GM23248 (cell line): ENCODE results near the gene MROH7. TPM values are rescaled to one million over a fixed set of nuclear protein-coding genes. Genes with fewer than 3 reads are reported as not detected.

ENCODE experiments used
- DNase-seq: peaks from one replicate; pipeline ENCODE4 v3.0.0-alpha.2; 2015
- H2AFZ ChIP-seq: fragments of 200-600 bp; sonication (generic); 2 replicates; pipeline ENCODE4 v1.6.1; 2016; ENCODE audit warnings: antibody characterized with exemption
- H3F3A ChIP-seq: fragments of 200-600 bp; sonication (generic); 2 replicates; pipeline ENCODE4 v1.6.1; 2016; ENCODE audit warnings: mild to moderate bottlenecking, antibody characterized with exemption, mixed run types; ENCODE audit not compliant: insufficient read depth
- H3K27ac ChIP-seq: fragments of 200-600 bp; sonication (generic); 2 replicates; pipeline ENCODE4 v1.5.1; 2016; ENCODE audit warnings: mild to moderate bottlenecking
- H3K27me3 ChIP-seq: fragments of 200-600 bp; sonication (generic); replicated peaks from 2 replicates; pipeline ENCODE4 v1.6.1; 2016; ENCODE audit warnings: mild to moderate bottlenecking; ENCODE audit not compliant: insufficient read depth
- H3K36me3 ChIP-seq: fragments of 200-600 bp; sonication (generic); 2 replicates; pipeline ENCODE4 v1.6.1; 2016; ENCODE audit warnings: low read depth, mild to moderate bottlenecking
- H3K4me1 ChIP-seq: fragments of 200-600 bp; sonication (generic); 2 replicates; pipeline ENCODE4 v1.6.1; 2016; ENCODE audit warnings: mild to moderate bottlenecking; ENCODE audit not compliant: insufficient read depth
- H3K4me2 ChIP-seq: fragments of 200-600 bp; sonication (generic); one replicate; pipeline ENCODE4 v1.6.1; 2016; ENCODE audit warnings: mild to moderate bottlenecking; ENCODE audit not compliant: unreplicated experiment
- H3K4me3 ChIP-seq: fragments of 200-600 bp; sonication (generic); 2 replicates; pipeline ENCODE4 v1.5.1; 2016; ENCODE audit warnings: mild to moderate bottlenecking
- H3K79me2 ChIP-seq: fragments of 200-600 bp; sonication (generic); 2 replicates; pipeline ENCODE4 v1.6.1; 2016; ENCODE audit warnings: mild to moderate bottlenecking; ENCODE audit not compliant: insufficient read depth
- H3K9ac ChIP-seq: fragments of 200-600 bp; sonication (generic); 2 replicates; pipeline ENCODE4 v1.6.1; 2016; ENCODE audit warnings: mild to moderate bottlenecking
- H3K9me2 ChIP-seq: fragments of 200-600 bp; sonication (generic); 2 replicates; pipeline ENCODE4 v1.6.1; 2016; ENCODE audit warnings: mixed run types, mild to moderate bottlenecking, moderate library complexity; ENCODE audit not compliant: insufficient read depth
- H3K9me3 ChIP-seq: fragments of 200-600 bp; sonication (generic); one replicate; pipeline ENCODE4 v1.6.1; 2017; ENCODE audit warnings: low read depth
- H4K20me1 ChIP-seq: fragments of 200-600 bp; sonication (generic); 2 replicates; pipeline ENCODE4 v1.6.0; 2016; ENCODE audit not compliant: insufficient read depth
- EZH2 ChIP-seq: fragments of 200-600 bp; sonication (generic); IDR thresholded peaks from 2 replicates; pipeline ENCODE4 v1.6.1; 2018; ENCODE audit warnings: antibody characterized with exemption, mild to moderate bottlenecking; ENCODE audit not compliant: insufficient read depth, poor library complexity, severe bottlenecking
- EZH2phosphoT487 ChIP-seq: fragments of 200-600 bp; sonication (generic); IDR thresholded peaks from 2 replicates; pipeline ENCODE4 v1.6.1; 2018; ENCODE audit warnings: antibody characterized with exemption, moderate library complexity, mild to moderate bottlenecking, low read depth; ENCODE audit not compliant: insufficient read depth
- WGBS, 2 experiments: methylation state at CpG; one replicate each; pipeline ENCODE4 v1.1.6; 2015 to 2017; ENCODE audit warnings: low lambda C conversion rate in 2 of 2, low coverage in 1 of 2; ENCODE audit errors: missing lambda C conversion rate in 2 of 2; 5-methylcytosine and 5-hydroxymethylcytosine counted together
- in situ Hi-C: fragments of 300-500 bp; cut with MboI; formaldehyde crosslinking; loops from 2 replicates; pipeline ENCODE4 v1.15.0; 2020
- polyA plus RNA-seq: library from polyadenylated mRNA; unstranded; fragments of >200 nt; fragmentation: Nextera tagmentation; extraction: Ambion mirVana; gene quantifications from 2 replicates; pipeline ENCODE4 v1.2.1, GENCODE V29; 2016
- total RNA-seq: library from RNA; depleted of rRNA; stranded (reverse); fragments of >200 nt; shearing (Covaris generic); gene quantifications from 2 replicates; pipeline ENCODE4 v1.2.3, GENCODE V29; 2014

MROH7 gene
- total and polyA plus RNA-seq, 2 experiments from 2014 or later = 0.13 to 0.65 TPM

DNA sequence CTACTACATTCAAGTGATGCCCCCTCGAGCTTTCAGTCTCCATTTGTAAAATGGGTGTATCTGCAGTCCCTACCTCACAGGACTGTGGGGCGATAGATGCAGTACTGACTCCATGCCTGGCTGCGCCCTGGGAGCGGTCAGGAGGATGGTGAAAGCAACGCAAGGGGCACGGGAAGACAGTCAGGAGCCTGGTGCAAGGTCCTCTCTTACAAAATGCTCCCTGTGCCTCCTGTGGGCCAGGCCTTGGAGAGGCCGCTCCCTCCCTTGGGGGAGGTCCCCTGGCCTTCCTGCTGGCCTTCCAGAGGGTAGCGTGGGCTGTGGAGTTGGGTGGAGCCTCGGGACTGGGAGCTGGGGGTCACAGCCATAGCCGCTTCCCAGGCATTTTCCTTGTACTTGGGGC, 39.9 kb upstream of the MROH7 start:
- Histone ChIP-seq H3K9ac (no peak overlapping the region), H3K4me3 (no peak overlapping the region), H3K27me3 (no peaks in the 10 kb centered on the region), H3F3A (no peaks in the 10 kb centered on the region), H3K4me1 (no peaks in the 10 kb centered on the region), H4K20me1 (no peaks in the 10 kb centered on the region), H3K79me2 (no peaks in the 10 kb centered on the region), H3K36me3 (no peaks in the 10 kb centered on the region), H3K4me2 (no peak overlapping the region), H3K9me2 (no peaks in the 10 kb centered on the region), H3K9me3 (no peaks in the 10 kb centered on the region), H2AFZ (no peak overlapping the region), H3K27ac (no peak overlapping the region)
- in situ Hi-C loops = no loop called here
- no peak for TF ChIP-seq EZH2
- TF ChIP-seq EZH2phosphoT487 = no peak
- WGBS, 2 experiments = 85 to 88% methylated on average over 10 of the region's 10 CpGs
- no peak for DNase-seq

DNA sequence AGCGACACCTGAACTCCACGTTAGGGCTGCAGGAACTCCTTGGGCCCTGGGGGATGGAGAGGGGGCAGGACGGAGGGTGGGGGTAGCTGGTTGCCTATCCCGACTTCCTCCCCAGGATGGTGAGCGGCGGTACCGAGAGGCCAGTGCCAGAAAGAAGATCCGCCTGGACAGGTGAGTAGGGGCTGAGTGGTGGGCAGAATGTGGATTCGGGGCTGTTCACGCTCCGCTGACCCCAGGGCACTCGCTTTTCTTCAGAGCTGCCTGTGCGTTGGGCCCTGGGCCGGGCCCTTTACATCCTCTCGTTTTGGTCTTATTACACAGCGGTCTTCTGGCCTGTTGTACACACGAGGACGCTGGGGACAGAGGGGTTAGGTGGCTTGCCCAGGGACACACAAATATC, 39.0 kb upstream of the MROH7 start:
- in situ Hi-C loops = no loop called here
- 88% methylated on average over 11 to 18 of the region's 18 CpGs for WGBS, 2 experiments
- no peak overlapping the region for H3K4me3 ChIP-seq
- no peaks in the 10 kb centered on the region for H4K20me1 ChIP-seq
- H3K79me2 ChIP-seq = no peaks in the 10 kb centered on the region
- H3K4me2 ChIP-seq = no peak overlapping the region
- H3K4me1 ChIP-seq = no peaks in the 10 kb centered on the region
- H3F3A ChIP-seq = no peaks in the 10 kb centered on the region
- H3K36me3 ChIP-seq = no peaks in the 10 kb centered on the region
- no peak overlapping the region for H3K27ac ChIP-seq
- H3K9ac ChIP-seq = no peak overlapping the region
- TF ChIP-seq EZH2phosphoT487 (no peak), EZH2 (no peak)
- H3K9me3 ChIP-seq = no peaks in the 10 kb centered on the region
- H3K27me3 ChIP-seq = no peaks in the 10 kb centered on the region
- no peak for DNase-seq
- H3K9me2 ChIP-seq = no peaks in the 10 kb centered on the region
- H2AFZ ChIP-seq = no peak overlapping the region

DNA sequence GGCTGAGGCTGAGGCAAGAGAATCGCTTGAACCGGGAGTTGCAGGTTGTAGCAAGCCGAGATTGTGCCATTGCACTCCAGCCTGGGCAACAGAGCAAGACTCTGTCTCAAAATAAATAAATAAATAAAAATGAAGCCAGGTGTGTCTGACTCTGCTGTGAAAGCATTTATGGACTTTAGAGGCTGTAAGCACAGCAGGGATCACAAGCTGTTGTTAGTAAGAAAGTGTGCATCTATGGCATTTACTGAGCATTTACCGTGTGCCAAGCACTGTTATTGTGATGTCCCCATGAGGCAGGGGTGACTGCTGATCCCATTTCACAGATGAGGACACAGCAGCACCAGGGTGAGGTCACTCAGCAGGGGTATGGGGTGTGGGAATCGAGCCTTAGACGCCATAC, 38.3 kb upstream of the MROH7 start:
- TF ChIP-seq EZH2 (no peak), EZH2phosphoT487 (no peak)
- H3K27me3 ChIP-seq = no peaks in the 10 kb centered on the region
- no peaks in the 10 kb centered on the region for H3K9me3 ChIP-seq
- H3K4me3 ChIP-seq = no peak overlapping the region
- H3K4me1 ChIP-seq = no peaks in the 10 kb centered on the region
- no peaks in the 10 kb centered on the region for H3K36me3 ChIP-seq
- H3F3A ChIP-seq = no peaks in the 10 kb centered on the region
- no peak overlapping the region for H3K9ac ChIP-seq
- no peak overlapping the region for H3K27ac ChIP-seq
- H2AFZ ChIP-seq = no peak overlapping the region
- no peaks in the 10 kb centered on the region for H3K79me2 ChIP-seq
- no peaks in the 10 kb centered on the region for H3K9me2 ChIP-seq
- H4K20me1 ChIP-seq = no peaks in the 10 kb centered on the region
- in situ Hi-C loops = no loop called here
- H3K4me2 ChIP-seq = no peak overlapping the region
- whole genome bisulfite sequencing, 2 experiments = 95 to 97% methylated on average over 6 of the region's 6 CpGs
- DNase-seq = no peak

DNA sequence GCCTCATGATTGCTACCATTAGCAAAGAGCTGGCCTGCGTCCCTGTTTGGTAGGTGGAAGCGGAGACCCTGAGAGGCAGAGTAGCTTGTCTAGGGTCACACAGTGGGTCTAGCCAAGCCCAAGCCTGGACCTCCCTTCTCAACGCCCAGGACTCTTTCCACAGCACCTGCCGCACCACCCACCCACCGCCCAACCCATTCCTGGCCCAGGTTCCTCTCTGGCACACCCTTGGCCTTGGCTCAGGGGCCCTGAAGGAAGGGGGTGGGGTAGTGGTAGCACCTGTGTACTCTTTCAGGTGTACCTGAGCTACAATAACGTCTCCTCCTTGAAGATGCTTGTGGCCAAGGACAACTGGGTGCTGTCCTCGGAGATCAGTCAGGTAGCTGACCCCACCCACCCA, 37.5 kb upstream of the MROH7 start:
- no peak for DNase-seq
- H3K9ac ChIP-seq = no peak overlapping the region
- no peaks in the 10 kb centered on the region for H3K9me3 ChIP-seq
- H4K20me1 ChIP-seq = no peaks in the 10 kb centered on the region
- WGBS, 2 experiments = 88 to 94% methylated on average over 7 of the region's 7 CpGs
- no peak overlapping the region for H3K4me2 ChIP-seq
- H3K4me1 ChIP-seq = no peaks in the 10 kb centered on the region
- no peaks in the 10 kb centered on the region for H3F3A ChIP-seq
- no peaks in the 10 kb centered on the region for H3K79me2 ChIP-seq
- no peak overlapping the region for H2AFZ ChIP-seq
- H3K4me3 ChIP-seq = no peak overlapping the region
- H3K27ac ChIP-seq = no peak overlapping the region
- H3K27me3 ChIP-seq = no peaks in the 10 kb centered on the region
- in situ Hi-C loops = no loop called here
- no peak for TF ChIP-seq EZH2phosphoT487
- no peak for TF ChIP-seq EZH2
- H3K36me3 ChIP-seq = no peaks in the 10 kb centered on the region
- no peaks in the 10 kb centered on the region for H3K9me2 ChIP-seq
